NCI-H2029 treated with DMSO at 0.1 percent for 48 hours (cell line): ENCODE data around the gene BLOC1S5.
"Not testable (repeated sequence)": the region's sequence is repeated elsewhere in the genome, so short reads cannot be mapped to it uniquely, and the experiment has no call there.

Experiments
- DNase-seq: peaks from one replicate; lab custom pipeline; 2025; lab: John Stamatoyannopoulos, UW

BLOC1S5 gene

DNA sequence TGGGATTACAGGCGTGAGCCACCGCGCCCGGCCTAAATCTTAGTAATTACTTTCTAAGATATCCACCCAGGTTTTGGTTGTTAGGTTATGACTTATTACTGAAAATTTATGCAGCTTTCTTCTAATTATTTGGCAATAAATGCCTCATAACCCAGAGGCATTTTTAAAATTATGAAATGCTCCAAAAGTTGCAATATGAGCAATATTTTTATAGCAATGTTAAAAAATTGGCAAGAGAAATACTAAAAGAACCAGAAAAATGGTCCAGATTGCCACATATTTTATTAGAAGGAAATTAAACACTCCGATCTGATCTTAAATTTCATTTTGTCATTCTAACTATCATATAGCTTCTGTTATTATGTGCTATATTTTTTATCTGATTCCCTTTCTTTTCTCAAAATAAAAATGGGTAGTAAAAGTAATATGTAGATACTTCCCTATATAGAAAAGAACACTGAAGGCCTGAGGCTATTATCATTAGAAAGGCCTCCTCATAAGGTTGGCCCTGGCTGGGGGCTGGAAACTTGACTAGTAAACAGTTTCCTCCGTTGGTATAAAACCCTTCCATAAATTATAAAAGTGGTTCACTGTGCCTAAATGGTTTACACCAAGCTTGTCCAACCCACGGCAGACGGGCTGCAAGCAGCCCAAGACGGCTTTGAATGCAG, 22.1 kb downstream of the BLOC1S5 start:
- no peak for DNase-seq

DNA sequence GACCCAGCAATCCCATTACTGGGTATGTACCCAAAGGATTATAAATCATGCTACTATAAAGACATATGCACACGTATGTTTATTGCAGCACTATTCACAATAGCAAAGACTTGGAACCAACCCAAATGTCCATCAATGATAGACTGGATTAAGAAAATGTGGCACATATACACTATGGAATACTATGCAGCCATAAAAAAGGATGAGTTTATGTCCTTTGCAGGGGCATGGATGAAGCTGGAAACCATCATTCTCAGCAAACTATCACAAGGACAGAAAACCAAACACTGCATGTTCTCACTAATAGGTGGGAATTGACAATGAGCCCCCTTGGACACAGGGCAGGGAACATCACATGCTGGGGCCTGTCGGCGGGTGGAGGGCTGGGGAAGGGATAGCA, 30.1 kb downstream of the BLOC1S5 start:
- not testable (repeated sequence) for DNase-seq

- DNase-seq = no peak
Observed at GRCh38 chr6:8030920-8031319, 33.3 kb downstream of the BLOC1S5 start.

DNA sequence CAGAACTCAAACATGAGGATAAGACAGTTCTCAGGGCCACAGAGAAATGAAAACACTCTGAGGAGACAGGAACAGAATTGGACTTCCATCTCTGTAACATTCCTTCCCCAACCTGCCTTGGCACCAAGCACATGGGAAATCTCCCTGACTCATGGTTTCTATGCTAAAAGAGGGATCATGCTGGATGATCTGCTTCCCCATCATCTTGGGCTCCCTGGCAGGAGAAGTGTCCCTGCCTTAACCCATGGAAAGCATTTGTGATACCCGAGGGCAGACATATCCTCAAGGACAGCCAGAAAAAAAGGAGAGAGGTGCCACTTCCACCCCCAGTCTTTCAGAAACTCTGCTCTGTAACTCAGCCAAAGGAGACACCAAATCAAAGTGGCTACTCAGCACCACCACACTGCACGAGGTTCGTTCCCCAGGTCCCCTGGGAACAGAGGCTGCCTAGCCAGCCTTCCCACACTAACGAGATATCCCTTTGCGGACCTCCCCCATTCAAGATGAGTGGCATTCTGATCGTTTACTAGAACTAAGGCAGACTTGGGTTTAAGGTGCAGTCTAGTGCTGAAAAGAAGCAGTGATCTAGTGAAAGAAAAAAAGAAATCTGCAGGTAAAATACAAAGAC, 34.8 kb downstream of the BLOC1S5 start:
- no peak for DNase-seq

DNA sequence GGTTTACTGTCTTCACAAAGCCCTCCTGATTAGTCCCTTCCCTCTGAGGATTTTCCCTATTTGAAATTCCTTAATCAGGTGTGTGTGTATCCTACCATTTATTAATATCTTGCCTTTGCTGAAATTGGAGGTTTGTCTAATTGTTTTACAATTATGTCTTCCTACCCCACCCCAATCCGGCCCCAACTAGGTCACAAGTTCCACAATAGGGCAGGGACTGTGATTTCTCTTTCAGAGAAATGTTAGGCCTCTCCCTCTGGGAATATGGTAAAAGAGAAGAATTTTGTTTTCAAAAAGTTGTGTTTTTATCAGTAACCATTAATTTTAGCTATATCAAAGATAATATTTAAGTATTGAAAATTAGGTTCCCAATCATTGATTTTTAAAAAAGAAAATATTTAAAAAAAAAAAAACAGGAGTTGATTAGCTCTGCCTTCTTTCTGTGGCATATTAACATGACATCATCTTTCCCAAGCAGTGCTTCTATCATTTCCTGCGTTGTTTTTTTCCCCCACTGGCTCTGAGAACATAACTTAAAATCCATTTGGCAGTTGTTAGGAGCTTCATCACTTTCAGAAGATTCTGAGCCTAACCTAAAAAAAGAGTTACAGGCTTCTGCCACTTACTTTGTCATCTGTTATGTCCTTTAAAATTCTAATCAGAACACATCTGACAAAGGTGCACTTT, 36.1 kb downstream of the BLOC1S5 start:
- no peak for DNase-seq

DNA sequence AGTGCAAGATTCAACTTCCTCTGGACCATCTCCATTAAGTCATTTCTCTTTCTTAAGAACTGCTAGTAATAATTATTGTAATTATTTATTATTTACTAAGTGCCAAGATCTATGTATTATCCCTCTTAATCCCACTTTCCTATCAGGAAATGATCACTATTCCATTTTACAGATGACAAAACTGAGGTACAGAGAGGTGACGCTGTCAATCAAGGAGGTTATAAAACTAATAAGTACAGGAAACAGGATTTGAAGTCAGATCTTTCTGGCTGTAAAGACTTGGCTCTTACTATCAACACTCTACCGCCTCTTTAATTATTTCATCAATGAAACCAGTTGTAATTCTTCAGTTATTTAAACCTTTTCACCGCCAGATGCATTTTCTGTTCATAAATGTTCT, 37.4 kb downstream of the BLOC1S5 start:
- DNase-seq = no peak

DNA sequence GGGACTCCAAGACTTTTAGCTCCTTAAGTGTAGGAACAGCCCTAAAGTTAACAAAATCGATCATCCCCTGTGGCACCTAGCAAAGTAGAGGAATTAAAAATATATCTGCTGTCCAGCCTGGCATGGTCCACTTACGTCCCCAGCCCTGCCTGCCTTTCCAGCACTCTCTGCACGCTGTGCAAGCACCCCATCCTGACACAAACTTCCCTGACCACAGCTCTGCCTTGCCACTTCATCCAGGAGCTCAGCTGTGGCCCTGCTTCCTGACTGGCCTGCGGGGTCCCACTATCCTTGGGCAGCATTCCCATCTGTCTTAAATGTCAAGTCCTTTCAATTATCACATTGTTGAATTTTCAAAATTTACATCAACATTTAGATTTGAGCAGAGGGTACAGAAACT, 39.0 kb downstream of the BLOC1S5 start:
- DNase-seq = no peak

DNA sequence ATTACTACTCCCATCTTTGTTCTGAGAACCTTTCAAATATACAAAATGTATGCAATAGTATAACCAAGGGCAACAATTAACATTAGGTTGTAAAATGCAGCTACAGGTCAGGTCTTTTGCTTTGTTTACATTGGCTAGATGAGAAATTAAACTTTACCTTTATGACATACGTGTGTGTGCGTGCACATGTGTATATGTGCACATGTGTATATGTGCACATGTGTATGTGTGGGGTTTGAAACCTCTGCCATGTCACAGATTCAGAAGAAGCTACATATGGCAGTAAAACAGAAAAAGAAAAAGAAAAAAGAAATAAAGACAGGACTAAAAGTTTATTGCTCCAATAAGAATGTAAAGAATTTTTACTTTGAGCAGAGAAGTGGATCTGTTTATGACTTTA, 40.6 kb downstream of the BLOC1S5 start:
- DNase-seq = no peak

- DNase-seq = no peak
Observed at GRCh38 chr6:8020083-8020482, 44.1 kb downstream of the BLOC1S5 start.

DNA sequence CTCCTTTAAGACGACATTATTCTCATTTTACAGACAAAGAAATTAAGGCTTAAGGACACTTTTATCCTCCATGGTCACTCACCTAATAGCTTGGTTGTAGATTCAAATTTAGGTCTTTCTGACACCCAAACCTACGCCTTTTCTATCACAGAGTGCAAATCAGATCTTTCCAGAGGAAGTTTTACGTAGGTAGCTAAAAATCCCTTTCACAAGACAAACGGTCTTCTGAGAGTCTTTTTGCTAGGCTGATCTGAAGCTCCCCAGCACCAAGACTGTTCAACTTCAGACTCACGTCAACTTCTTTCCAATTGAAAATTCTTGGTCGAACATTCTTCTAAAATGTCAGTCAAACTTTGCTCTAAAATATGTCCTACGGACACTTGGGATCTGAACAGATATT, 46.5 kb downstream of the BLOC1S5 start:
- DNase-seq = no peak

GRCh38 chr6:8017276-8017701, 46.9 kb downstream of the BLOC1S5 start:
- DNase-seq = no peak

DNA sequence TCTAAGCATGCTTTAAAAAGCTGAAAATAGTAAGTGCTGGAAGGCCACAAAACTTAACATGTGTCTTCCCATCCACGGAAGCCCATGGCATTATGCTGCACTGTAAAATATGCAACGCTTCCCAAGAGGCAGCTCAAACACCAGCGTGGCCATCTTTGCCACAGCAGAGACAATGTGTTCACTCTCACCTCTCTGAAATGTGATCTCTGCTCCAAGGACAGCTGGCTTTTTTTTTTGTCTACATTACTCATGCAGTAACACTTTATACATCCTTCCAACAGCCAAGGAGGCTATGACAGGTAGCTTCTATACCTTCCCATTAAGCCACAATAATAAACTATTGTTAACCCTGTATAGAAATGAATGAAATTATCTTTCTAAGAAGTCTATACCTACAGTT, 49.2 kb downstream of the BLOC1S5 start:
- peak; percentile 18 for DNase-seq

- DNase-seq = no peak
Observed at GRCh38 chr6:8013763-8014162, 50.4 kb downstream of the BLOC1S5 start.

DNA sequence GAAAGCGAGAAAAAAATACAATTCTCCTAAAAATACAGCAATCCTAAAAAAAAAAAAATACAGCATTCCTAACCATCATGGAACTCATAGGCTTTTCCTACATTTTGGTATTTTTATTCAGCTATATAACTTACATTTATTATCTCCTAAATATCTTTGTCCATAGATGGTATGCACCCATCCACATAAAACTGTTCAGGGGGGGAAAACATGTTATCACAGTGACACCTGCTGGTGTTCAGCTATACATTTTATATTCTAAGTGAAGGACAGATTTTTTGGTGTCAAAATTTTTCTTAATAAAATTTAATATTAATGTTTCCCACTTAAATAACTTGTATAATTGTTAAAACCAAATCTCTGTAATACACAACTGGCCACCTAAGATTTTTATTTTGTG, 58.0 kb downstream of the BLOC1S5 start:
- DNase-seq = peak; percentile 12

DNA sequence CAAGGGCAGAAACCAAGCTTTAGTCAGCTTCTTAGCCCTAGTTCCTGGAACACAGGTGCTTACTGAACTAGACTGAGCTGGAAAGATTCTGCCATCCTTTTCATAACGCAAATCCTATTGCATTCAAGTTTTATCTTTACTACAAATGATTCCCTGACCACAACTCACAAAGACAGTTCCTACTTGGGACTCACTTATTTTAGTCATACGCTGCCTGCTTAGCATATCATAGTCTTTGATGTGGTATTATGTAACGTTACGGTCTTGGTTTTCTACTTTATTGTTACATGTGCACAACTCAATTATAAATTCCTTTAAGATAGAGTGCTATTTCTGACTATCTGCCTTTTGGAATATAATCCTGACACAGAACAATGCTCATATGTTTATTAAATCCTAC, 59.1 kb downstream of the BLOC1S5 start:
- DNase-seq = no peak

- no peak for DNase-seq
Observed at GRCh38 chr6:8000636-8001035, 63.6 kb downstream of the BLOC1S5 start.

DNA sequence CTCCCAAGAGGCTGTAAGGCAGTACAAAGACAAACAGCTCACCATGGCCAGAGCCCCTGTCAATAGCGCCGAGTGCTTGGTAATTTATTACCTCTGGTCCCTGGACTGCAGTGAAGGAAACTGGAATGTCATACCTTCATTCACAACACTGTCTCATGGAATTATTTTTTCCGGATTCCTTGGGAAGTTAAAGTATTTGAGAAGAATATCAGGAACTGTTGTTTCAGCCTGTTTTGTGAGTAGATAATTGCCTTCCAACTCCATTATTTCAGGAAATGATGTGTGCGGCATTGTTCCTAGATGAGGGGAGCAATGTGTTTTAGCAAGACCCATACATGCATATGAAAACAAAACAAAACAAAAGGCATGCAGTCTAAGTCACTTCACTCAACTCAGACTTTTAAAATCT, 64.0 kb downstream of the BLOC1S5 start:
- DNase-seq = no peak

GRCh38 chr6:7999201-7999600, 65.0 kb downstream of the BLOC1S5 start:
- DNase-seq = no peak

DNA sequence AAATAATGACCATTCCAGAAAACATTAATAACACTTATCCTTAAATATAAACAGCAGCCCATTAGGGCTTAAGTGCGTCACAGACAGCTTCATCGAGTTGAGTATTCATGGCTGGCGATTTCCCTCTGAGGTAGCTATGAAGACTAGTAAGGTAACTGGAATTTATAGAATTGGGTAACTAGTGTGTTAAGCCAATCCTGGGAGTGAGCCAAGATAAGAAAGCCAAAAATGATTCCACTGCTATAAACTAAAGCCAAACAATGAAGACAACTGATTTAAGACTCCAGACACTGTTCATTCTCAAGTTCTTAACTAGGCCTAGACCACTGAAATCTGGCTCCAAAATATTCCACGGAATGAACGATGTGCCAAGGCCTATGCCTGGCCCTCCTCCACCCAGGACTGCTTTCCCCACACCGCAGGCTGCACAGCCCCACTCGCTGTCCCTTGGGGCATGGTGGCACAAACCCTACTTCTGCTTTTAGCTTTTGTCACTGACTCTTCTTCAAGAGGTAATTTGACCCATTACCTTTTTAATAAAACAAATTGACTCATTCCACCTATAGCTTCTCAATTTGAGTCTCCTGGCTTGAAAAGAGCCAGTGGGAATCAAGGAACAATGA, 66.0 kb downstream of the BLOC1S5 start:
- DNase-seq = no peak

DNA sequence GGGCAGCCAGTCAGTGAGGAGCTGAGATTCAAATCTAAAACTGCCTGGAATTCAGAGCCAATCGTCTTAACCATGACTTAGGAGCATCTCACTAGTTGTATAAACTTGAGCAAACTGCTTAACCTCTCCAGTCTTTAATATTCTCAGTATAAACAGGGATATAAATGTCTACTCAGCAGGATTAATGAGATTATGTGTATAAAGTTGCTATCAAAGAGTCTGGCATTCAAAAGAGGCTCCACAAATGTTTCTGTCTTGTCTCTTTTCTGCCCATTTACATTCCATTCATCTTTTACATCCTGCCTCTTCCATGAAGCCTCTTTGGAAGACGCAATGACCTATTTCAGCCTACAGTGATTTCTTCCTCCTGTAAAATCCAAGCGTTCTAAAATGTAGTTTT, 66.9 kb downstream of the BLOC1S5 start:
- no peak for DNase-seq

DNA sequence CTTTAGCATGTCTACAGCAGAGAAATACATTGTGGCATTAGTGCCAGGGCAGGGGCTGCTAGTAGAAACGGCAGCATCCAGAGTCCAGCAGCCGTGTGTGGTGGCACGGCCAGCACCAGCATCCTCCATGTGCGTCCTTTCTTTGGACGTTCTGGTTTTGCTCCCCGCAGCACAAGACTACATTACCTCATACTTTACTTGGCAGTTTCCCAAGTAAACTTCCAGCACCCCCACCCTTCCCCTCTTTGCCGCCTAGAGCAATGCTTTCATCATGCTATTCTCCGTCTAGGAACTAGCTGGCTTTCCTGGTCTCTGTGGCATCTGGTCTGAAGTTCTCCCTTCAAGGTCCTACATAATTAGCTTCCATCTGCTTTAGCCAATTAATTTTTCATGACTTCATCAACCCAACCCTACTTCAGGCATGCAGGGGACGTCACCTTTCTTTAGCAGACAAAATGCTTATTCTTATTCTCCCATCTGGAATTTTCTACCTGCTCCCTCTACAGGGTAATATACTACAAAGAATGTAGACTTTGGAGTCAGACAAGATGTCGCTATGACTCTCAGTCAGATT, 67.6 kb downstream of the BLOC1S5 start:
- DNase-seq = no peak

- DNase-seq = no peak
Observed at GRCh38 chr6:7993952-7994351, 70.2 kb downstream of the BLOC1S5 start.

GRCh38 chr6:7993399-7993798, 70.8 kb downstream of the BLOC1S5 start:
- no peak for DNase-seq
